ENCODE data around the gene RXFP3.
"Not testable (repeated sequence)": the region's sequence is repeated elsewhere in the genome, so short reads cannot be mapped to it uniquely, and the experiment has no call there.

Gene RXFP3, protein sequence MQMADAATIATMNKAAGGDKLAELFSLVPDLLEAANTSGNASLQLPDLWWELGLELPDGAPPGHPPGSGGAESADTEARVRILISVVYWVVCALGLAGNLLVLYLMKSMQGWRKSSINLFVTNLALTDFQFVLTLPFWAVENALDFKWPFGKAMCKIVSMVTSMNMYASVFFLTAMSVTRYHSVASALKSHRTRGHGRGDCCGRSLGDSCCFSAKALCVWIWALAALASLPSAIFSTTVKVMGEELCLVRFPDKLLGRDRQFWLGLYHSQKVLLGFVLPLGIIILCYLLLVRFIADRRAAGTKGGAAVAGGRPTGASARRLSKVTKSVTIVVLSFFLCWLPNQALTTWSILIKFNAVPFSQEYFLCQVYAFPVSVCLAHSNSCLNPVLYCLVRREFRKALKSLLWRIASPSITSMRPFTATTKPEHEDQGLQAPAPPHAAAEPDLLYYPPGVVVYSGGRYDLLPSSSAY

DNA sequence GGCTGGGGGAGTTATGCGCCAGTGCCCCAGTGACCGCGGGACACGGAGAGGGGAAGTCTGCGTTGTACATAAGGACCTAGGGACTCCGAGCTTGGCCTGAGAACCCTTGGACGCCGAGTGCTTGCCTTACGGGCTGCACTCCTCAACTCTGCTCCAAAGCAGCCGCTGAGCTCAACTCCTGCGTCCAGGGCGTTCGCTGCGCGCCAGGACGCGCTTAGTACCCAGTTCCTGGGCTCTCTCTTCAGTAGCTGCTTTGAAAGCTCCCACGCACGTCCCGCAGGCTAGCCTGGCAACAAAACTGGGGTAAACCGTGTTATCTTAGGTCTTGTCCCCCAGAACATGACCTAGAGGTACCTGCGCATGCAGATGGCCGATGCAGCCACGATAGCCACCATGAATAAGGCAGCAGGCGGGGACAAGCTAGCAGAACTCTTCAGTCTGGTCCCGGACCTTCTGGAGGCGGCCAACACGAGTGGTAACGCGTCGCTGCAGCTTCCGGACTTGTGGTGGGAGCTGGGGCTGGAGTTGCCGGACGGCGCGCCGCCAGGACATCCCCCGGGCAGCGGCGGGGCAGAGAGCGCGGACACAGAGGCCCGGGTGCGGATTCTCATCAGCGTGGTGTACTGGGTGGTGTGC, at the start of gene RXFP3:
Gene RXFP3, plus strand, starts transcription at position 6 of the 636 bp plus-strand sequence. Its CDS starts 355 bp downstream, at position 361.
- DNase-seq (ENCODE audit: low read depth): no peak

DNA sequence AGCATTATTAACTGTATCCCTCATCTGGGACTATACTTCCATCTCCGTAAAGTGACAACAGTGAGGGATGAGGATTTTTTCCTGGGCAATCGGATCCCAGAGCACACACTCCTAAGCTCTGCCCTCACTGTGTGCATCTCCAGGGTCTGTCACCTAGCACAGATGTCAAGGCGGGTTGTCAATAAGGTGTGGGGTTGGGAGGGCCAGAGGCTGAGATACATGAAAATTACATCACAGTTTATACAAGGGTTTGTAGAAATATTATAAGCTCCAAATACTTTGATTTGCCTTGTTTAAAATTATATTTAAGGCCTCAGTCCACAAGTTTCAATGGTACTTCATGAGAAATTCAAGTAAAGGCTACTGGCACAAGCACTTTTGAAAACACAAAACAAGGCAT, 48.9 kb upstream of the RXFP3 start:
- no peak for DNase-seq (ENCODE audit: low read depth)

DNA sequence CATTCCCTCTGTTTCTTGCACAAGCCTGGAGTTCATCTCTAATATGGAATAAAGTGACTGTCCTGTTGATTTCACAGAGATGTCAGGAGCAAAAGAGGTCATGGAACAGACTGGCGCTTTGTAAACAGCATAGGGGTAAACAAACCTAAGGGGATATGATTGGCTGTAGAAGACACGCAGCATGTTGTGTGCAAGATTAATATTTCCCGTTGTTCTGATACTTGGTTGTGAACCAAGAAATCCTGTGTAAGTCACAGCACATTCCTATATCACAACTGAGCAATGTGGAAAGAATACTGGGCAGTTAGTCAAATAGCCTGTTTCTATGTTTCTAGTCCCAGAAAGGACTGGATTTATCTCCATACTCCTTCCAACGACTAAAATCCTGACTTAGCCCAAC, 47.6 kb upstream of the RXFP3 start:
- no peak for DNase-seq (ENCODE audit: low read depth)

DNA sequence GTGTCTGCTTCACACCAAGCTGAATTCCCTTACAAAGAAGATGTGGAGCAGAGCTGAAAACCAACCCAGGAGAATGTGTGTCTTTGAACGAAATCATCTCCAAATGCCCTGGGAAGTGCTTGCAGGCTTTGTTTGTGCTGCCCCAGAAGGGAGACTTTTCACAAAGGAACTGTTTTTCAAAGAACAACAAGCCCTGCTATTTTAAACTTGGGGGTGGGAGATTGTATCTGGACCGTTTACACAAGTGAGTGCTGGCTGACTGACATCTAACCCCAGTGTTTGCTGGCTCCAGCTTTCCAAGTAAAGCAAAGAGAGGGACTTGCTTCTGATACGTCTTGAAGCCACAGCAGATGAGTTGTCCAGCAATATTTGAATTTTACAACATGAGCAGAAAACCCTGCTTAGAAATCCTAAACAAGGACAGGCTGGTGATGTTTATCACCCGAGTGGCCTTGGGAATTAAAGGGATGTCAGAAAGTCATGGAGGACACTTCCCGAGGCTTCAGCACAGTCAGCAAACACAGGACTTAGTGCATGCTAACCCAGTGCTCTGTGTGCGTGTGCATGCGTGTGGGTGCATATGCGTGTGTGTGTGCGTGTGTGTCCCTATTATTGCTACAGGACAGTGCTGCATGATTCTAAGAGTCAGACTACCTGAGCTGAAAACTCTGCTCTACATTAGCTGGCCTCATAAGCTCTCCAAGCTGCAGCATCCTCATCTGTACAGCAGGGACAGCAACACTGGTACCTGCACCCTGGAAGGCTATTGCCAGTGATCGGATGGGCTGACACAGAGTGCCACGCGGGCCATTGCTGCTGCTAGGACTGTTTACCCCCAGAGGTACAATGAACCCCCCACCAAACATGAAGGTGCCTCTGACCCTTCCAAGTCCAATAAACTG, 45.8 kb upstream of the RXFP3 start:
- no peak for DNase-seq (ENCODE audit: low read depth)

DNA sequence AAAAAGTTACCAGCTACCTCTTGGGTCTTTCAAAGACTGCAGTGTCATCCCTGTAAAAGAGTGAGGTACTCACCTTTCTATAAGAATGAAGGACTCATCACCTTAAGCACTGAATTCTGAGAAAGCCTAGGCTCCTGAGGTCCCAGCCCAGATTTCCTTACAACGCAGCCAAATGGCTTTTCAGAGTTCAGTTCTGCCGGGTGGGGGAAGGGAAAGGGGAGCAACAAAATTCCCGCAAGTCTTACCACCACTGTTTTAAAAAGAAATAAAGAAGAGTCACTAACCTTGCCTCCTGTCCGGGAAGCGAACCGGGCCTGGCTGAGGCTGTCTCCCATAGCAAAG, 44.8 kb upstream of the RXFP3 start:
- DNase-seq (ENCODE audit: low read depth): no peak

DNA sequence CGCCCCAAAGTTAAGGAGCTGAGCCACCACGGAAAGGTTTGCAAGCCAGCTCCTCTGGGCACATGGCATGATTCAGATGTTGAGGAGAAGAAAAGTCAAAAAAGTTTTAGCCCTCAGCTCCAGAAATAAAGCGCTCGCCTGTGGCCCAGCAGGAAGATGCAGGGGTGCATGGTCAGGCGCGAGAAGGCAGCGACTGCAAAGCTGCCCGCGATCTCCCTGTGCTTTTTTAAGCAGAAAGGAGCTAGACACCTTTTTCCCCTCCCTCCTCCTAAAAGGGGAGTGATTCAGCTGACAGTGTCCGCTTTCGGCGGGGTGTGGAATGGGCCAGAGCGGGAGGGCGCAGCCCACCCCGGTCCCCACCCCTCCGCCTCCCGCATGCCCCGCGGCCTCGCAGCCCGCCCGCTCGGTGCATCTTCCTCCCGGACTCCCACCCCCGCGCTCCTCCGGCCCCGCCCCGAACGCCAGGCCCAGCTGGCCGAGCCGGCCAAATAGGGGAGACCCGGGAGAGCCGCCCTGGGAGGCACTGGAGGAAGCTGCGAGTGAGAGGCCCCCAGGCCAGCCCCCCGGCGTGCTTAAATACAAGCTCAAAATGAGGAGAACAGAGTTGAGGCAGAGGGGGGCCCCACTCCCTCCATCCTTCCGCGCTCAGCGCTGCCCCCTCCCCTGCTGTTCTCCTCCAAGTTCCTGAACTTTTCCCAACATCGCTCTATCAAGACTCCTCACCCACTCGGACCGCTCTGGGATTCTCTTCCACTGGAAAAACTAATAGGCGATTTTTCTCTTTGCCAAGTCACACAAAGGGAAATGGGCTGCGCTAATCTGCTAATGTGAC, 44.2 kb upstream of the RXFP3 start, which contains the start of gene ADAMTS12:
Gene ADAMTS12, minus strand, starts transcription at position 203 of the 832 bp plus-strand sequence. Its CDS starts 134 bp downstream, at position 69.
- DNase-seq (ENCODE audit: low read depth): no peak

DNA sequence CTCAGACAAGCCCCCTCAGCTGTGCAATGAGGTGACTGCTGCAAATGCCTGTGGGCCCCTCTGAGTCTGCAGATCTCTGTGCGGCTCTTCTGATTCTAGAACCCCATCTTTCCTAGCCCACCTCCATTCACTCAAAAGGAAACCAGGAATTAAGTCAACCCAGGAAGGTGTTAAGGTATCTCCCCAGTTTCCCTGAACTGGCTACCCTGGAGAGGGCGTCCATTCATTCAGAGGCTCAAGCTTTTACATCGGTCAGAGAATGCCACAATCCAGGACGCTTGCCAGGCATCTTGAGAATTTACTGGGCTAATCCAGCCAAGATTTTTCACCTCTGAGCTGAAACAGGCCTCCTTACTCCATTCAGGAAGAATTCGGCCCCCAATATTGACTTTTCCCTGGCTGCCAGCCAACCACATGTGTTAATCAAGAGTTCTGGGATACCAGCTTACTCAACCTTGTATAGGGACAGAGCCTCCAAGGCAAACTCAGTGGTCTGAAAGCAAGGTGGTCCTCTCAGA, 43.5 kb upstream of the RXFP3 start:
- DNase-seq (ENCODE audit: low read depth): no peak

DNA sequence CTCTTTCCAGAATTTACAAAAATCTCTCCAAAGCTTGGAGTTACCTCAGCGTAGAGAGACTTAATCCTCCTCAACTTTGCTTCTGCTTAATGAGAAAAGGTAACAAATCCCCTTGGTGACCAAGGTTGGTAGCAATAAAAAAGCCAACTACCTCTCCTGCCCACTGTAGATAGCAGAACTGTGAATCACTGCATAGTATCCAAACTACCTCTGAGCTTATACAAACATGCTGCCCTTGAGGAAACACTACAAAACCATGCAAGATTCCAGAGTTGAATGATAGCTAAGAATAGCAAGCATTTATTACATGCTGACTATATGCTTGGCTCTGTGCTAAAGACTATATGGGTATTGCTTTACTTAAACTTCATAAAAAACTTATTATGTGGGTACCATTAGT, 41.6 kb upstream of the RXFP3 start:
- no peak for DNase-seq (ENCODE audit: low read depth)

DNA sequence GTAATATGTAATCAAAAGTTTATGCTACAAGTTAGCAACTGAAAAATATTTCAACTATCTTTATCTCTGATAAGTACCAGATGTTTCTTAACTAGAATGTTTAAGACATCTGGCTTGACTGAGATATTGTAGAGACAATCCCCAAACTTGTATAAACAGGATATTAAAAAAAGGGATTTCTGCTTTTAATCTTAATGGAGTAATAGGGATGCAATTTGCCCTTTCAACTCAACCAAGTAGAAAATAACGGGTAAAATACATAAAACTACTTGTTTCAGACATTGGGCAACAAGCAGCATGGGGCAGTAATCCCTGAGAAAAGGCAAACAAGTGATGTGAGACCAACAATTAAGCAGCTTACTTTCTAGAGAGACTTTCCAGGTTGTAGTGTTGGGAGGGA, 35.0 kb upstream of the RXFP3 start:
- no peak for DNase-seq (ENCODE audit: low read depth)

DNA sequence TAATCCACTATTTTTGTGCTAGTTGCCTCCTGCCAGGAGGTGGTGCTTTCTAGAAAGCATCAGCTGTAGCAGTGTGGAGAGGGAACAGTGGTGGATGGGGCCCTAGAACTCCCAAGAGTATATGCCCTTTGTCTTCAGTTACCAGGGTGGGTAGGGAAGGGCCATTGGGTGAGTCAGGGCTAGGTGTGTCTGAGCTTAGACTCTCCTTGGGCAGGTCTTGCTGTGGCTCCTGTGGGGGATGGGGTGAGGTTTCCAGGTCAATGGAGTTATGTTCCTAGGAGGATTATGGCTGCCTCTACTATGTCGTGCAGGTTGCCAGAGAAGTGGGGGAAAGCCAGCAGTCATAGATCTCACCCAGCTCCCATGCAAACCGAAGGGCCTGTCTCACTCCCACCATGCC, 33.1 kb upstream of the RXFP3 start:
- no peak for DNase-seq (ENCODE audit: low read depth)

DNA sequence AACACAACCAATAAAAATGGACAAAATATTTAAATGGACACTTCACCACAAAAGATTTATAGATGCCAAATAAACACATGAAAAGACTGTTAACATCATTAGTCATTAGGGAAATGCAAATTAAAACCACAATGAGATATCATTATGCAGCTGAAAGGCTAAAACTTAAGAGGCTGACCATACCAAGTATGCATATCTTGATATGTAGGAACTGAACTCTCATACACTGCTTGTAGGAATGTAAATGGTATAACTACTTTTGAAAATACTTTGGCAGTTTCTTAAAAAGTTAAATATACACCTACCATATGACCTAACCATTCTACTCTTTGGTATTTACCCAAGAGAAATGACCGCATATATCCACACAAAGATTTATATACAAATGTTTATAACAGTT, 30.8 kb upstream of the RXFP3 start:
- DNase-seq (ENCODE audit: low read depth): no peak

DNA sequence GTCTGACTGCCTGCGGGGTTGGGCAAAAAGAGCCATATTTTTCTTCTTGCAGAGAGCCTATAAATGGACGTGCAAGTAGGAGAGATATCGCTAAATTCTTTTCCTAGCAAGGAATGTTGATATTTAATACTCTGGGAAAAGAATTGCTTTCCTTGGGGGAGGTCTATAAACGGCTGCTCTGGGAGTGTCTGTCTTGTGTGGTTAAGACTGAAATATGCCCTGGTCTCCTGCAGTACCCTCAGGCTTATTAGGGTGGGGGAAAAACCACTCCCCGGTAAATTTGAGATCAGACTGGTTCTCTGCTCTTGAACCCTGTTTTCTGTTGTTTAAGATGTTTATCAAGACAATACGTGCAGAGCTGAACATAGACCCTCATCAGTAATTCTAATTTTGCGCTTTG, 29.9 kb upstream of the RXFP3 start:
- DNase-seq (ENCODE audit: low read depth): not testable (repeated sequence)

DNA sequence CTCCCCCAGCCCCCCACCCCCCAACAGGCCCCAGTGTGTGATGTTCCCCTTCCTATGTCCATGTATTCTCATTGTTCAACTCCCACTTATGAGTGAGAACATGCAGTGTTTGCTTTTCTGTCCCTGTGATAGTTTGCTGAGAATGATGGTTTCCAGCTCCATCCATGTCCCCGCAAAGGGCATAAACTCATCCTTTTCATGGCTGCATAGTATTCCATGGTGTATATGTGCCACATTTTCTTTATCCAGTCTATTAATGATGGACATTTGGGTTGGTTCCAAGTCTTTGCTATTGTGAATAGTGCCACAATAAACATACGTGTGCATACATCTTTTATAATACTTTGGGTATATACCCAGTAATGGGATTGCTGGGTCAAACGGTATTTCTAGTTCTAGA, 21.3 kb upstream of the RXFP3 start:
- not testable (repeated sequence) for DNase-seq (ENCODE audit: low read depth)

DNA sequence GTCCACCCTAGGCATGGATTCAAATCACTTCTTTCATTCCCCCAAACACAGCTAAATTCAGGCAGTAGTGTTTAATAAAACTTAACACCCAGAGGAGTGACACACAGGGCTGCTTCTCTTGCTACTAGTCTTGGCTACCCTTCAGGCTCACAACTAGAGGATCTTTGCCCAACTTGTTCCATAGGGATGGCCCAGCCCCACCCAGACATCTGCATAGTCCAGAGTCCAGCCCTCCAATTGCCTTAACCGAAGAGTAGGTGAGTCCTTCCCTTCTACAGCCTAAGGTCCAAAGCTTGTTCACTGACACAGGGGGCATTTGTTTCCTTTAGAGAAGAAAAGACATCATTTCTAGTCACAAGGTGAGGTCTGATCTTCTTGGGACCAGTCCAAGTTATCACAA, 15.2 kb upstream of the RXFP3 start:
- no peak for DNase-seq (ENCODE audit: low read depth)

DNA sequence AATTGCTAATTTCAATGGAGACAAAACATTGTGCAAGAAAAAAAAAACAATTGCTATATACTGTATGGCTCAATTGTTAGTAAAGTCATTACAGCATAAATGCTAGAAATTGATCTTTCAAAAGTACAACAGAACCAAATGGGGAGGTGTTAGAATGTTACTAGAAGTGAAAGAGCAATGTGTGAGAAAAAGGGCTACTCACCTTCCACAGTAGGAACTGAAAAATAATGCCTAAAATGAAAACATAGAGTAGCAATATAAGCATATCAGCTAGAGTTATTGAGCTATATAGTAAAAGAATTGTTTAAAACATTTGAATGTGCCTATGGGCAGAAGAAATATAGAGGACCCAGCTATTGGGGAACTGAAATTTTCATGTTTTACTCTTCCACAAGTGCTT, 10.9 kb upstream of the RXFP3 start:
- DNase-seq (ENCODE audit: low read depth): no peak

DNA sequence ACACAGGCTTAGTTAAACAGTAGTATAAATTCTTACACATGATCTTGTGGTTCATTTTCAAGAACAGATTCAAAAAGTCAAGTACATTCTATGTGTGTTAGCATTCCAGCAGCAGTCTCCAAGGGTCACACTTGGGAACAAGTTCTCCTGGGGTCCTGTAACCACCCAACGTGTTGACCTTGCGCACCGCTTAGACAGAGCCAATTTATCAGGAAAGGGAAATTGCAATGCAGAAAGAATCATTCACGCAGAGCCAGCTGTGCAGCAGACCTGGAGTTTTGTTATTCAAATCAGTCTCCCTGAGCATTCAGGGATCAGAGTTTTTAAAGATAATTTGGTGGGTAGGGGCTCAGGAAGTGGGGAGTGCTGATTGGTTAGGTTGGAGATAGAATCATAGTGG, 8.5 kb upstream of the RXFP3 start:
- no peak for DNase-seq (ENCODE audit: low read depth)

DNA sequence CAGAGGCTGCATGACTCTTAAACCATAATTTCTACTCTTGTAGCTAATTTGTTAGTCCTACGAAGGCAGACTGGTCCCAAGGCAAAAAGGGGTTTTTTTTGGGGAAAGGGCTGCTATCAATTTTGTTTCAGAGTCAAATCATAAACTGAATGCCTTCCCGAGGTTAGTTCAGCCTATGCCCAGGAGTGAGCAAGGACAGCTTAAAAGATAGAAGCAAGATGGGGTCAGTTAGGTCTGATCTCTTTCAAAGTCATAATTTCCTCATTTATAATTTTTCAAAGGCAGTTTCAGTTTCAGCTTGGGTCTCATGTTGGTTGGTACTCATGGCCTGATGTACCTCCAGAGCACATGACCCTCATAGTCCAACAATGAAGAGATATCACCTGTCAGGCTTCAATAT, 7.9 kb upstream of the RXFP3 start:
- no peak for DNase-seq (ENCODE audit: low read depth)

DNA sequence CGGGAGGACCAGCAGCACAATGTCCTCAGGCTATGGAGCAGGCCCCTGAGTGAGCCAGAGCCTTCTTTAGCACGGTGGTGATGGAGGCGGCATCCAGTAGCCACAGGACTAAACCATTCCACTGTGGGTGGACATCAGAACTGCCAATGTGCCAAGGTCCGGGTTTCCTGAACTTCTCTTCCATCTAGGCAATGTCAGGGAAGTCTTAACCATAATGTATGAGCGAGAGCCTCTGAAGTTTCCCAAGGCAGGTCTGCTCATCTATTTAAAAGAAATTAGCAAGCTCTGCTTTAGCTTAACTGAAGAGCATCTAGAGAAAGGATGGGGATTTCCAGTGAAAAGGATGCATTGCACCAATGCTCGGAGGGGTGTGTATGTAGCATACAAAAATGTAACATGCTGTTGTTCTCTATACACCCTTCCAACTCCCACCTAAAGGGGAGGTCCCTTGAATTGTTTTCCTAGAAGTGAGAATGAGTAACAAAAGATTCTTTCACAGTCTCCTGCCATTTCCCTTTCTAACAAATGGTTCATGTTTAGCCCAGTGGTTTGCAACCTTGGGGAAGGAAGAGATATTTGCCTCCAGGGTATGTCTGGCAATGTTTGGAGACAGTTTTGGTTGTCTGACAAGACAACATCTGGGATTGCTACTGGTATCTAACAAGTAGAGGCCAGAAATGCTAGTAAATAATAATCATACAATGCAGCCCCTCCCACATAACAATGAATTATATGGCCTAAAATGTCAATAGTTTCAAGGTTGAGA, 6.1 kb upstream of the RXFP3 start:
- no peak for DNase-seq (ENCODE audit: low read depth)

DNA sequence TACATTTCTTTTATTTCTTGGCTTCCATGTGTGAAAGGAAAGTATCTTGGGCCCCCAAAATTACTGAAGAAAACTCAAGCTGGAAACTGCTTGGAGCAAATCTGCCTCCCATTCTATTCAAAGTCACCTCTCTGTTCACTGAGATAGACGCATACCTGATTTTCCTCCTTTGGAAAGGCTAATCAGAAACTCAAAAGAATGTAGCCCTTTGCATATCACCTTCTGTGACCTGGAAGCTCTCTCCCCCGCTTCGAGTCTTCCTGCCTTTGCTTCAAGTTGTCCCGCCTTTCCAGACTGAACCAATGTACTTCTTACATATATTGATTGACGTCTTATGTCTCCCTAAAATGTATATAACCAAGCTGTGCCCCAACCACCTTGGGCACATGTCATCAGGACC, 5.0 kb upstream of the RXFP3 start:
- no peak for DNase-seq (ENCODE audit: low read depth)

DNA sequence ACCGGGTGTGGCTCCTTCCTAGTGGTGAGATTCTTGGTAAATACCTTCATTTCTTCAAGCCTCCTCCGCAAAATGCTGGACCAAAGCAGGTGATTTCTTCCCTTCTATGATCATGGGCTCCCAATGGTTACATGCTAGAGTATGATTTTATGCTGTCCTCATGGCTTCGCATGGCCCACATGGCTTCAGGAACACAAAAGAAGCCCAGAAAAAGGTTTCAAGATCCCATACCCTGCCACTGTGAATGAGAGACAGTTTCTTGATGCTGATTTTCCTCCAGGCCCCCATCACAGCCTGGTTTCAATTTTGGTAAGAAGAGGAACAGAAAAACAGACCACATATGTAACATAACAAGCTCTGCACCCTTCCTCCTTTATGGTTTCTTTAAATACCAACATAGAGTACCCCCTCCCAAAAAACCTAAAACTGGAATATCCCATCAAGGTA, 2.4 kb upstream of the RXFP3 start:
- DNase-seq (ENCODE audit: low read depth): no peak

DNA sequence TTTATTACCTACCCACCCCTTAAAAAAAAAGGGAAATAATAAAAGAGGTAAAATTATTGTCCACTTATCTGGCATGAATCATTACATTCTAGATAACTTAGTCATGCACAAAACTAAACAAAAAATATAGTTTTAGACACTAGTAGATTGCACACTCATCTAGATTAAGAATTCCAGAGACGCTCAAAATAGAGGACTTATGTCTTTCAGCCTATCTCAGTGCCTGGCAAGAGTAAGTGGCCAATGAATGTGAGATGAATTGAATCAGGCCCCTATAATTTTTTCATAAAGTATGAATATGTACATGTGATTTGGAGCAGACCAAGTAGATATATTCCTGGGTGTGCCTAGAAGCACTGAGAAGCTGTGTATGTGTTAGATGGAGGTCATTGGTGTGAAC, 2.0 kb upstream of the RXFP3 start:
- no peak for DNase-seq (ENCODE audit: low read depth)
